HG02973 (cell line): Measurements from ENCODE around the gene BCAN.
A peak's percentile ranks its signal among the peaks of the same experiment; 100 is the strongest.
"Not testable (repeated sequence)": the region's sequence is repeated elsewhere in the genome, so short reads cannot be mapped to it uniquely, and the experiment has no call there.

Experiments used
- ATAC-seq: cut with Tn5 transposase; IDR thresholded peaks from one replicate; pipeline ENCODE4 v1.9.1; 2021; ENCODE audit warnings: moderate library complexity; ENCODE audit not compliant: unreplicated experiment

Gene BCAN

GRCh38 chr1:156641761-156642264, at the start of gene BCAN:
Gene BCAN, plus strand, starts transcription at chr1:156642117. Its CDS starts 3,938 bp downstream, at chr1:156646055.
- ATAC-seq = no peak

- ATAC-seq = no peak
These were observed 49.6 kb upstream of the BCAN start for GRCh38 chr1:156592158-156592909.

GRCh38 chr1:156592910-156593660, 48.8 kb upstream of the BCAN start:
- no peak for ATAC-seq

GRCh38 chr1:156593661-156593989, 48.3 kb upstream of the BCAN start:
- ATAC-seq = no peak

- no peak for ATAC-seq
These were observed 47.7 kb upstream of the BCAN start for GRCh38 chr1:156594190-156594589.

- no peak for ATAC-seq
These were observed 46.9 kb upstream of the BCAN start for GRCh38 chr1:156595016-156595415.

- ATAC-seq = no peak
These were observed 45.5 kb upstream of the BCAN start for GRCh38 chr1:156596426-156596825.

GRCh38 chr1:156598125-156598524, 43.8 kb upstream of the BCAN start:
- no peak for ATAC-seq

- no peak for ATAC-seq
These were observed 43.0 kb upstream of the BCAN start for GRCh38 chr1:156598731-156599432.

GRCh38 chr1:156599811-156600210, 42.1 kb upstream of the BCAN start:
- peak; percentile 49 for ATAC-seq

GRCh38 chr1:156600733-156601121, 41.2 kb upstream of the BCAN start:
- ATAC-seq = no peak

- no peak for ATAC-seq
These were observed 40.6 kb upstream of the BCAN start, which contains the start of gene GPATCH4 for GRCh38 chr1:156601122-156601830. Gene GPATCH4, minus strand, starts transcription at chr1:156601479.

GRCh38 chr1:156601892-156602291, 40.0 kb upstream of the BCAN start:
- ATAC-seq = no peak

- ATAC-seq = no peak
These were observed 39.3 kb upstream of the BCAN start for GRCh38 chr1:156602557-156602993.

GRCh38 chr1:156607344-156607743, 34.6 kb upstream of the BCAN start:
- ATAC-seq = not testable (repeated sequence)

- peak; percentile 76 for ATAC-seq
These were observed 33.8 kb upstream of the BCAN start for GRCh38 chr1:156608036-156608674.

- ATAC-seq = no peak
These were observed 32.9 kb upstream of the BCAN start for GRCh38 chr1:156608981-156609380.

- ATAC-seq = not testable (repeated sequence)
These were observed 31.8 kb upstream of the BCAN start for GRCh38 chr1:156610072-156610471.

GRCh38 chr1:156612666-156613065, 29.3 kb upstream of the BCAN start:
- ATAC-seq = no peak

- ATAC-seq = no peak
These were observed 26.0 kb upstream of the BCAN start for GRCh38 chr1:156615946-156616345.
